GM12873 (cell line): ENCODE results near the gene FLYWCH1.

Source experiments
- TF ChIP-seq, protein P1 (sequence below): IDR thresholded peaks from 2 replicates; pipeline ENCODE4 v1.5.1; 2012; ENCODE audit warnings: low read depth, mild to moderate bottlenecking, moderate library complexity, low read length, control low read depth; ENCODE audit not compliant: insufficient read depth; ENCODE audit errors: missing control alignments

The FLYWCH1 gene

DNA sequence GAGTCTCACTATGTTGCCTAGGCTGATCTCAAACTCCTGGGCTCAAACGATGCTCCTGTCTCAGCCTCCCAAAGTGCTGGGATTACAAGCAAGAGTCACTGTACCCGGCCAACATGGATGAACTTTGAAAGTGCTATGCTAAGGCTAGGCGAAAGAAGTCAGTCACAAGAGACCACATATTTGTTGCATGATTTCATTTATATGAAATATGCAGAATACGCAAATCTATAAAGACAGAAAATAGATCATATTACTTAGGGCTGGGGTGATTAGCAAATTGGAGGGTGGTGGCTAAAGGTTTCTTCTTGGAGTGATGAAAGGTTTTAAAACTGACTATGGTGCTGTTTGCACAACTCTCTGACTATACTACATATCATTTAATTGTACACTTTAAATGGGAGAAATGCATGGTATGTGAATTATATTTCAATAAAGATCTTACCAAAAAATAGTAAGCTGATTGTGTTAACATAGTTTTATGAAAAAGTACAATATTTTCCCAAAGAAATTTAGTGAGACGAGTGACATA is 1.2 kb upstream of the FLYWCH1 start:
- TF ChIP-seq, protein P1, sequence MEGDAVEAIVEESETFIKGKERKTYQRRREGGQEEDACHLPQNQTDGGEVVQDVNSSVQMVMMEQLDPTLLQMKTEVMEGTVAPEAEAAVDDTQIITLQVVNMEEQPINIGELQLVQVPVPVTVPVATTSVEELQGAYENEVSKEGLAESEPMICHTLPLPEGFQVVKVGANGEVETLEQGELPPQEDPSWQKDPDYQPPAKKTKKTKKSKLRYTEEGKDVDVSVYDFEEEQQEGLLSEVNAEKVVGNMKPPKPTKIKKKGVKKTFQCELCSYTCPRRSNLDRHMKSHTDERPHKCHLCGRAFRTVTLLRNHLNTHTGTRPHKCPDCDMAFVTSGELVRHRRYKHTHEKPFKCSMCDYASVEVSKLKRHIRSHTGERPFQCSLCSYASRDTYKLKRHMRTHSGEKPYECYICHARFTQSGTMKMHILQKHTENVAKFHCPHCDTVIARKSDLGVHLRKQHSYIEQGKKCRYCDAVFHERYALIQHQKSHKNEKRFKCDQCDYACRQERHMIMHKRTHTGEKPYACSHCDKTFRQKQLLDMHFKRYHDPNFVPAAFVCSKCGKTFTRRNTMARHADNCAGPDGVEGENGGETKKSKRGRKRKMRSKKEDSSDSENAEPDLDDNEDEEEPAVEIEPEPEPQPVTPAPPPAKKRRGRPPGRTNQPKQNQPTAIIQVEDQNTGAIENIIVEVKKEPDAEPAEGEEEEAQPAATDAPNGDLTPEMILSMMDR = no peak

DNA sequence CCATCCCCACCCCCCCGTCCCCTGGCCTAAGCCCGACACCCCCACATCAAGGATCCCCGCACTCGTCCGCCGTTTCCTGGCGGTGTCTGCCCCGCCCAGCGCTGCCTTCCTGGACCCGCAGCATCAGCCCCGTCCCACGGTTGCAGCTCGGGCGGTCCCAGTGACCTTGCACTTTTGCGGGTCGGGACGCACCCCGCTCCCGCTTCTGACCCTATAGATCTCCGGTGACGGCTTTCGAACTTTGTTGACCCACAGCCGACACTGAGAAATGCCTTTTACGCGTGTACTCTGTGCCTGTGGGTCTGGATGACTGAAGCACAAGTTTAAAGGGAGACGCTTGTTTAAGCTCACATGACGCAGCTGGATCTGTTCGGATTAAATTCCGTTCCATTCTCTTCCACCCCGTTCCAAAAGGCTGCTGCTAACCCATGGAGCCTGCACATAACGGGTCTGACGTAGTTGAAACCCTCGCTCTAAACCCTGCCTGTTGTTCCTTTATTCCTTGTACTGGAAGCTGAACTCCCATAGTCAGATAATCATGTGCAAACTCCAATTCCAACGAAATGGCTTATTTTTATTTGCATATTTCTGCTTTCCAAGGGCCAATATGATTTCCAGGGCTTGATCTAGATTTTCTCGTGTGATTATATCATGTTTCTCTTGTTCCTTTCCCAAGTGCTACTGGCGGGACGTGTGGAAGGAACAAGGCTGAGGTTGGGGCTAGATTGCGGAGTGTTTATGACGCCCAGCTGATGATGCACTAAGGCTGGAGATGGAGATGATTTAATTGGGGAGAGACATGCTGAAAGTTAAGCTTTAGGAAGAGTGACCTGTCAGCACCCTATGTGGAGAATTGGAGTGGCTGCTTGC is 834 bp downstream of the FLYWCH1 start:
- TF ChIP-seq, protein P1 = no peak

DNA sequence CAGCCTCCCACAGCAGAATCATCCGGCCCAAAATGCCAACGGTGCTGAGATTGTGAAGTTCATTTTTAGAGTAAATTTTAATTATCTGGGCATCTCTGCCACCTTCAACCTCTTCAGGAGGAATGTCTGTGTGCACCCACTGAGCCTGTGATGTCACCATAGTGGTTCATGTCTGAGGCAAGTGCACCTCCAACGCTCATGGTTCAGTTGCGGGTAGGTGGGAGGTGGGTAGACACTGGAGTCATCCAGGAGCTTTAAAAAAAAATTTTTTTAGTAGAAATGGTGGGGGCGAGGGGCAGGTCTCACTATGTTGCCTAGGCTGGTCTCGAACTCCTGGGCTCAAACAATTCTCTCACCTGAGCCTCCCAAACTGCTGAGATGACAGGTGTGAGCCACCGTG is 1.9 kb downstream of the FLYWCH1 start:
- TF ChIP-seq, protein P1 = no peak

DNA sequence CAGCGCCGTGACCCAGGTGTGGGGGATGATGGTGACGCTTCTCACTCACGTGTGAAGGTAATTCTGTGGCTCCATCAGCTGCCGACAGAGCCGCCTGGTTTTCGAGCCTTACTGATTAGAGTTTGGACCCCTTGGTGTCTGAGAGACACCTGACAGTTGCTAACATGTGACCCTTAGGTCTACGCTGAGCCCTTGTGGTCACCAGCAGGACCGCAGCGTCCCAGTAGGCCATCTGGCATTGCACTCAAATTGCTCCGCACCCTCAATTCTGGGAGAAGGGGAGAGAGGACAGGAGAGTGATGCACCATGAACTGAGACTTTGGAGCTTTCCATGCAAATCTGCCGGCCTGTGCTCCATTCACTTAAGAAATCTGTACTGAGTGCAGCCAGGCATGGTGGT is 2.5 kb downstream of the FLYWCH1 start:
- TF ChIP-seq, protein P1 = peak; percentile 18

DNA sequence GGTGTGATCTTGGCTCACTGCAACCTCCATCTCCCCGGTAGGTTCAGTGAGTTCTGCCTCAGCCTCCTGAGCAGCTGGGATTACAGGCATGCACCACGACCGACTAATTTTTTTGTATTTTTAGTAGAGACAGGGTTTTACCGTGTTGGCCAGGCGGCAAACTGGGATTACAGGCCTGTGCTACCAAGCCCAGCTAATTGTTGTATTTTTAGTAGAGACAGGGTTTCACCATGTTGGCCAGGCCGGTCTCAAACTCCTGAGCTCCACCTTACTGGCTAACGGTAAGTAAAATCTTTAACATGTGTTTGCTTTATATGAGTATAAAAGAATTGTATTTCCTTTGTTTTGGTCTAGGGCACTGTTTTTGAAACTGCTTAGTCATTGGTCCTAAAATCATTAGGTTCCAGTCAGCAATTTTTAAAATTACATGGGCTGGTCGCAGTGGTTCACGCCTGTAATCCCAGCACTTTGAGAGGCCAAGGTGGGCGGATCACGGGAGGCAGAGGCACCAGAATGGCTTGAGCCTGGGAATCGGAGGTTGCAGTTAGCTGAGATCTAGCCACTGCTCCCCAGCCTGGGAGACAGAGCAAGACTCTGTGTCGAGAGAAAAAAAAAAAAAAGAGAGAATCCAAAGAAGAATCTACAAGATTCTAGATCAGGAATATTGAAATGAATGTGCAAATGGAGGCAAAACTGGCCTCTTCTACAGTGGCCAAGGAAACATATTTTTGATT is 3.6 kb downstream of the FLYWCH1 start:
- TF ChIP-seq, protein P1 = no peak

DNA sequence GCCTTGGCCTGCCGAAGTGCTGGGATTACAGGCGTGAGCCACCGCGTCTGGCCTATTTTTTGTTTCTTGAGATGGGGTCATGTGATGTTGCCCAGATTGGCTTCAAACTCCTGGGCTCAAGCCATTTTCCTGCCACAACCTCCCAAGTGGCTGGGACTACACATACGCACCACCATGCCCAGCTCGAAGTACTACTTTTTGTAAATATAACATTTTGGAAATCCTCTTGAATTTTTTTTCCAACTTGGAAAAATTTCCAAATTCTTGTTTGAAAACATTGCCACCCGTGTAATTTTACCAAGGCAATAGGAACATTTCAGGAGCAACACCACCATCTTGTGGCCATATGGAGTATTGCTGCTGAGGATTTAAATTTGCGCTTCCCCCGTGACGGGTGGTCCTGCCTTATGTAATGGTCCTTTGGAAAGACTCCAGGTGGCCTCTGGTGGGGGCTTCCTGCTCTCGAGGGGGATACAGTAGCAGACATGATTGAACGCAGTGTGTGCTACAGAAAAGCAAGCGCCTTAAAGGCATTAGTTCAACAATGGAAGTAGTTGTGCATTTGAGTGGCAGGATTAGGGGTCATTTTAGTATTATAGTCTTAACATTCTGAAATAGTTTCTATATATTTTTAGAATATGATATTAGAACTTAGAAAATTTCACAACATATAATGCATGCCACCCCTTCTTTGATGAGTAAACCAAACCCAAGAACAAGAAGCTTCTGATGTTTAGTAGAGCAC is 8.0 kb downstream of the FLYWCH1 start:
- TF ChIP-seq, protein P1 = peak; percentile 74

DNA sequence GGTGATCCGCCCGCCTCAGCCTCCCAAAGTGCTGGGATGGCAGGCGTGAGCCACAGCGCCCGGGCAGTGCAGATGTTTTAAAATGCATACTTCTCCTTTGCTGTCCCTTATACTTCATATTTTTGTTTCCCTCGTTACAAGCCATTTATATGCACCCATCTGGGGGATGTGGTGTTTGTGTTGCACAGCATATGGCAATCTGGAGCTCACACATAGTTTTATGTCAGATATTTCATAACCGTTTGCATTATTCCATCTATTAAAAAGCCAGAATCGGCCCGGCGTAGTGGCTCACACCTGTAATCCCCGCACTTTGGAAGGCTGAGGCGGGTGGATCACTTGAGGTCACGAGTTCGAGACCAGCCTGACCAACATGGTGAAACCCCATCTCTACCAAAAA is 11.8 kb downstream of the FLYWCH1 start:
- TF ChIP-seq, protein P1 = no peak
